ENCODE measurements around the gene YOD1. TPM values are rescaled to one million over a fixed set of nuclear protein-coding genes. Genes with fewer than 3 reads are reported as not detected.

Gene YOD1
- total and polyA plus RNA-seq, 10 of the 15 experiments (the other 5 are each of a cell fraction or from before 2014, with no cell fraction given), result 2.1 to 7.9 (median 5.0) TPM

GRCh38 chr1:207014728-207015127, 36.3 kb downstream of the YOD1 start (continued):
- TF ChIP-seq BACH1 (IDR thresholded peaks at IDR 0.05; ENCODE audit: borderline replicate concordance) (no peak), BMI1 (IDR thresholded peaks at IDR 0.05; ENCODE audit: borderline replicate concordance) (no peak), KLF5 (IDR thresholded peaks at IDR 0.05; ENCODE audit: partially characterized antibody) (no peak)

- Histone ChIP-seq H3K9ac (ENCODE audit: control insufficient read depth, insufficient read depth, low read length) (no peak overlapping the region), H3K4me3 (no peak overlapping the region), H2AFZ (ENCODE audit: control insufficient read depth, low read depth, low read length) (no peak overlapping the region), H3K27me3 (replicated peaks in 1 of 2; ENCODE audit: control insufficient read depth in 2 of 2, insufficient read depth in 2 of 2, low read length in 1 of 2) (peaks cover 0 to under 1% of the 10 kb centered on the region in 2 experiments), H3K79me2 (ENCODE audit: control insufficient read depth, insufficient read depth, low read length) (no peaks in the 10 kb centered on the region), H4K20me1 (ENCODE audit: control insufficient read depth, insufficient read depth) (no peaks in the 10 kb centered on the region), H3K36me3 (ENCODE audit: control insufficient read depth in 2 of 2, insufficient read depth in 2 of 2, low read length in 1 of 2) (no peaks in the 10 kb centered on the region), H3K4me2 (ENCODE audit: control insufficient read depth, insufficient read depth) (no peak overlapping the region), H3K4me1 (ENCODE audit: control insufficient read depth, insufficient read depth, low read length) (no peaks in the 10 kb centered on the region), H3K27ac (ENCODE audit: control insufficient read depth, insufficient read depth) (no peak overlapping the region), H3K9me3 (replicated peaks; ENCODE audit: control insufficient read depth, insufficient read depth, low read length) (no peaks in the 10 kb centered on the region)
- RAD21 ChIA-PET (ENCODE audit: unreplicated experiment), result no interaction called here
- in situ Hi-C loops (cut with MboI) (no loop called here), intact Hi-C loops (cut with micrococcal nuclease; ENCODE audit: unreplicated experiment) (no loop called here)
- CTCF ChIA-PET, result interaction anchor here (2.6 to 4.7 kb wide), 2 partner anchors 9 to 31 kb away, joined by 6 to 35 read pairs; no protein-coding TSS in a partner anchor
- no peak for DNase-seq (ENCODE audit: low read depth, low spot score)
- POLR2A ChIA-PET, result interaction anchor here (1.3 kb wide), 1 partner anchor 12 kb away, joined by 3 read pairs; no protein-coding TSS in a partner anchor
- BruUV-seq (replicated peaks), result no TSS peak
- no peak for FAIRE-seq
- ATAC-seq, result no peak
- SMC1A ChIA-PET (ENCODE audit: uncharacterized antibody, unreplicated experiment), result interaction anchor here (1.0 to 1.5 kb wide), 3 partner anchors 8 to 91 kb away, joined by 3 to 4 read pairs (median 4); partner anchors contain the start of gene C4BPA
- WGBS (ENCODE audit: insufficient coverage, insufficient replicate concordance, low lambda C conversion rate, missing lambda C conversion rate), result 55% methylated on average over 6 of the region's 6 CpGs
- TF ChIP-seq, protein P1, sequence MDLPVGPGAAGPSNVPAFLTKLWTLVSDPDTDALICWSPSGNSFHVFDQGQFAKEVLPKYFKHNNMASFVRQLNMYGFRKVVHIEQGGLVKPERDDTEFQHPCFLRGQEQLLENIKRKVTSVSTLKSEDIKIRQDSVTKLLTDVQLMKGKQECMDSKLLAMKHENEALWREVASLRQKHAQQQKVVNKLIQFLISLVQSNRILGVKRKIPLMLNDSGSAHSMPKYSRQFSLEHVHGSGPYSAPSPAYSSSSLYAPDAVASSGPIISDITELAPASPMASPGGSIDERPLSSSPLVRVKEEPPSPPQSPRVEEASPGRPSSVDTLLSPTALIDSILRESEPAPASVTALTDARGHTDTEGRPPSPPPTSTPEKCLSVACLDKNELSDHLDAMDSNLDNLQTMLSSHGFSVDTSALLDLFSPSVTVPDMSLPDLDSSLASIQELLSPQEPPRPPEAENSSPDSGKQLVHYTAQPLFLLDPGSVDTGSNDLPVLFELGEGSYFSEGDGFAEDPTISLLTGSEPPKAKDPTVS (IDR thresholded peaks at IDR 0.05; ENCODE audit: low read depth, low read length), result no peak
- TF ChIP-seq PKNOX1 (IDR thresholded peaks at IDR 0.05) (no peak), TCF12 (IDR thresholded peaks at IDR 0.05; ENCODE audit: low read depth, low read length) (no peak), ZNF622 (IDR thresholded peaks at IDR 0.05) (no peak), ZSCAN29 (IDR thresholded peaks at IDR 0.05) (no peak), HDGF (IDR thresholded peaks at IDR 0.05) (no peak), PRDM15 (CRISPR knock-in tag; IDR thresholded peaks at IDR 0.05) (no peak), MTA2 (IDR thresholded peaks at IDR 0.05; ENCODE audit: low read depth) (no peak), BACH1 (IDR thresholded peaks at IDR 0.05; ENCODE audit: borderline replicate concordance) (no peak)
- TF ChIP-seq, protein P2, sequence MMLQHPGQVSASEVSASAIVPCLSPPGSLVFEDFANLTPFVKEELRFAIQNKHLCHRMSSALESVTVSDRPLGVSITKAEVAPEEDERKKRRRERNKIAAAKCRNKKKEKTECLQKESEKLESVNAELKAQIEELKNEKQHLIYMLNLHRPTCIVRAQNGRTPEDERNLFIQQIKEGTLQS (IDR thresholded peaks at IDR 0.05; ENCODE audit: borderline replicate concordance, extremely low read depth, low read depth, low read length), result no peak
- TF ChIP-seq, protein P3, sequence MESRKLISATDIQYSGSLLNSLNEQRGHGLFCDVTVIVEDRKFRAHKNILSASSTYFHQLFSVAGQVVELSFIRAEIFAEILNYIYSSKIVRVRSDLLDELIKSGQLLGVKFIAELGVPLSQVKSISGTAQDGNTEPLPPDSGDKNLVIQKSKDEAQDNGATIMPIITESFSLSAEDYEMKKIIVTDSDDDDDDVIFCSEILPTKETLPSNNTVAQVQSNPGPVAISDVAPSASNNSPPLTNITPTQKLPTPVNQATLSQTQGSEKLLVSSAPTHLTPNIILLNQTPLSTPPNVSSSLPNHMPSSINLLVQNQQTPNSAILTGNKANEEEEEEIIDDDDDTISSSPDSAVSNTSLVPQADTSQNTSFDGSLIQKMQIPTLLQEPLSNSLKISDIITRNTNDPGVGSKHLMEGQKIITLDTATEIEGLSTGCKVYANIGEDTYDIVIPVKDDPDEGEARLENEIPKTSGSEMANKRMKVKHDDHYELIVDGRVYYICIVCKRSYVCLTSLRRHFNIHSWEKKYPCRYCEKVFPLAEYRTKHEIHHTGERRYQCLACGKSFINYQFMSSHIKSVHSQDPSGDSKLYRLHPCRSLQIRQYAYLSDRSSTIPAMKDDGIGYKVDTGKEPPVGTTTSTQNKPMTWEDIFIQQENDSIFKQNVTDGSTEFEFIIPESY (IDR thresholded peaks at IDR 0.05), result no peak
Measured at GRCh38 chr1:207013321-207014085, 37.5 kb downstream of the YOD1 start.
